ENCODE data around the gene IQSEC2. TPM values are rescaled to one million over a fixed set of nuclear protein-coding genes. Genes with fewer than 3 reads are reported as not detected.
A peak's percentile ranks its signal among the peaks of the same experiment; 100 is the strongest.

IQSEC2 gene
- total and polyA plus RNA-seq, 9 of the 15 experiments (the other 6 are each of a cell fraction or from before 2014, with no cell fraction given) = 2.7 to 41.8 (median 20.1) TPM

DNA sequence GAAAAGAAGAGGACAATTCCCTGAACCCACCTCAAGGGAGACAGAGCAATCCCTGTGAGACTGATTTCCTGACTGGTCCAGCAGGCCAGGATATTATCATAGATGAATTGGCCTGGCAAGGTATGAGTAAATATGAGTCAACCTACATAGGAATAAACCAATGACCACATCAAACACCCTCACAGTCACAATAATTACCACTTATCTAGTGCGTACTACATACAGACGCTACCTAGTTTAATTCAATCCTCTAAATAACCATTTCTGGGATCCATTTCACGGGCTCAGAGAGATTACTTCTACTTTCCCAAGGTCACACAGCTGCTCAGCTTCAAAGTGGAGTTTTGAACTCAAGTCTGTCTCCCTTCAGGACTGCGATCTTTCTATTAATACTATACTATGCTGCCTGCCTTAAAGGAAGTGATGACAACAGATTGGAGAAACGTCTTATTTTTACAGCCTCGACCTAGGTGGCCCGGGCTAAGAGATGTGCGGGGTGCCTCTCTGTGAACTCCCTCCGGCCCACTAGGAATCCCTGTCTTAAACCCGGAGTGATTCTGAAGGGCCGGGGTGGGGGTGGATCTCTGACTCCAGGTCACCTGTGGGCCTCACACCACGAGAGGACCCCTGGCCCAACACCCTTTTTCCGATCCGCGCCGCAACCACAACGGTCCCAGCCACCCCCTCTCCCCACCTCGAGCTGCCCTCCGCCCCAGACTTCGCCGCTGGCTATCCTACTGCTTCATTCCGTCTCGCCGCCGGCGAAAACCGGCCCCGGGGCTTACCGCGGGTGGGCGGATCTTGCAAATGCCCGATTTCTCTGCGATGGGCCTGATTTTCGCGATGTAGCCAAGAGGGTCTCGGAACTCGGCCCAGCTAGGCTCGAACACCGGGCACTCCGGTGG, 57.2 kb downstream of the IQSEC2 start:
- no peaks in the 10 kb centered on the region for H3K27me3 ChIP-seq (ENCODE audit: control insufficient read depth in 2 of 2, insufficient read depth in 2 of 2, low read length in 2 of 2)
- peak overlapping the region; percentile 100 for H3K27ac ChIP-seq (ENCODE audit: extremely low read depth, low read depth, low read length)
- peak; percentile 38 for ATAC-seq
- 0 out of 2 replicates have a peak, but pooled peaks have one; percentile 39 for TF ChIP-seq TCF7 (IDR thresholded peaks at IDR 0.05; ENCODE audit: borderline replicate concordance)
- TF ChIP-seq DIDO1 (tag; IDR thresholded peaks at IDR 0.05; ENCODE audit: low read depth) = no peak
- in situ Hi-C loops (cut with MboI) (no loop called here), intact Hi-C loops (cut with micrococcal nuclease) (loop anchor here (10.0 kb wide), 1 partner anchor 149 kb away; no protein-coding TSS in a partner anchor)
- no peaks in the 10 kb centered on the region for H3K9me3 ChIP-seq (replicated peaks; ENCODE audit: control insufficient read depth, insufficient read depth, low read depth, low read length)
- peaks cover 13 to 19% of the 10 kb centered on the region in 2 experiments; a peak in 4 of 5 replicates for H3K4me1 ChIP-seq (replicated peaks in 1 of 2; ENCODE audit: control insufficient read depth in 2 of 2, insufficient read depth in 2 of 2, low read length in 2 of 2)
- ChIA-PET CTCF (ENCODE audit: low intra/inter-chr PET ratio) (no interaction called here), POLR2A (interaction anchor here (0.6 to 1.5 kb wide), 3 partner anchors 13 to 32 kb away, joined by 3 to 5 read pairs (median 3); no protein-coding TSS in a partner anchor)
- H3K4me2 ChIP-seq (ENCODE audit: insufficient read depth, low read length) = peak overlapping the region; percentile 97
- peak overlapping the region; percentile 100 for H3K4me3 ChIP-seq
- FAIRE-seq = no peak
- H4K20me1 ChIP-seq (replicated peaks; ENCODE audit: control insufficient read depth, insufficient read depth, low read length) = peaks cover 31% of the 10 kb centered on the region
- peak overlapping the region; percentile 99 for H2AFZ ChIP-seq (ENCODE audit: low read depth, low read length)
- peaks cover 46% of the 10 kb centered on the region; the same call in 2 of the 3 replicates for H3K36me3 ChIP-seq (ENCODE audit: control insufficient read depth, insufficient read depth, low read length)
- peak overlapping the region; percentile 99 to 100 for H3K9ac ChIP-seq (ENCODE audit: insufficient read depth in 1 of 2, low read depth in 2 of 2, low read length in 2 of 2)
- DNase-seq (ENCODE audit: extremely low read depth in 1 of 4, low spot score in 3 of 4) = peak in 3 of 4 experiments; percentile 20 to 46 (median 45)
- BruUV-seq (replicated peaks) = no TSS peak
- WGBS (ENCODE audit: insufficient coverage, low coverage, missing lambda C conversion rate) = under 1% methylated on average over 24 of the region's 40 CpGs
- H3K79me2 ChIP-seq (ENCODE audit: control insufficient read depth, insufficient read depth, low read length) = peaks cover 59% of the 10 kb centered on the region
- H3K9me1 ChIP-seq (ENCODE audit: control insufficient read depth, insufficient read depth, low read length) = peaks cover 4% of the 10 kb centered on the region

Data from K562 (cell line).